MM.1S (cell line): Measurements from ENCODE around the gene SYNGR2.

Source experiments
- EZH2phosphoT487 ChIP-seq: fragments of 300-600 bp; sonication (generic); IDR thresholded peaks from 2 replicates; pipeline ENCODE4 v1.6.1; 2018; ENCODE audit warnings: antibody characterized with exemption, low read length
- TF ChIP-seq, protein P1 (sequence below): fragments of 300-600 bp; sonication (generic); IDR thresholded peaks from 2 replicates; pipeline ENCODE4 v1.5.1; 2016; ENCODE audit warnings: antibody characterized with exemption, low read length, mixed read lengths

DNA sequence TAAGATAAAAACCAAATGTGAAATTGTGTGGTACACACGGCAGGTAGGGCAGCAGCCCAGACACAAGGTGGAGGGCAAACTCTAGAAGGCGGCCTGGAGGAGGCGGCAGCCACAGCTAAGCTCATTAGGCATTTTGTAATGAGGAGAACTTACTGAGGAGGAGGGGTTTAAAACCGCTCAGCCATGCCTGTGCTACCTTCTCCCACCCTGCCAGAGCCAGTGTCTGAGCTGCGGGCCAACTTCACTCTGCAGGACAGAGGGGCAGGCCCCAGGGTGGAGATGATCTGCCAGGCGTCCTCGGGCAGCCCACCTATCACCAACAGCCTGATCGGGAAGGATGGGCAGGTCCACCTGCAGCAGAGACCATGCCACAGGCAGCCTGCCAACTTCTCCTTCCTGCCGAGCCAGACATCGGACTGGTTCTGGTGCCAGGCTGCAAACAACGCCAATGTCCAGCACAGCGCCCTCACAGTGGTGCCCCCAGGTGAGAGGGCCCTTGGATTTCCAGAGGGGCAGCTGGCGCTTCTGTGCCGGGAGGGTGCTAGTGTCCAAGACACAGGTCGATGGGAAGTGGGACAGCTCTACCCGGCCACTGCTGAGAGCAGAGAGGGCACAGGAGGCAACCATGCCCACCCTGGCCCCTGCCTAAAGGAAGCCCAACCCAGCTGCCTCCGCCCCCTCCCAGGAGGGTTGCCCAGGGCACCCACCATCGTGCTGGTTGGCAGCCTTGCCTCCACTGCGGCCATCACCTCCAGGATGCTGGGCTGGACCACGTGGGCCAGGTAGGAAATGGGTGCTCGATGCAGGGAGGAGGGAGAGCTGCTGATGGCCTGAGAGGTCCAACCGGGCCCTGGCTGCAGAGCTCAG is 4.3 kb upstream of the SYNGR2 start:
- TF ChIP-seq, protein P1, sequence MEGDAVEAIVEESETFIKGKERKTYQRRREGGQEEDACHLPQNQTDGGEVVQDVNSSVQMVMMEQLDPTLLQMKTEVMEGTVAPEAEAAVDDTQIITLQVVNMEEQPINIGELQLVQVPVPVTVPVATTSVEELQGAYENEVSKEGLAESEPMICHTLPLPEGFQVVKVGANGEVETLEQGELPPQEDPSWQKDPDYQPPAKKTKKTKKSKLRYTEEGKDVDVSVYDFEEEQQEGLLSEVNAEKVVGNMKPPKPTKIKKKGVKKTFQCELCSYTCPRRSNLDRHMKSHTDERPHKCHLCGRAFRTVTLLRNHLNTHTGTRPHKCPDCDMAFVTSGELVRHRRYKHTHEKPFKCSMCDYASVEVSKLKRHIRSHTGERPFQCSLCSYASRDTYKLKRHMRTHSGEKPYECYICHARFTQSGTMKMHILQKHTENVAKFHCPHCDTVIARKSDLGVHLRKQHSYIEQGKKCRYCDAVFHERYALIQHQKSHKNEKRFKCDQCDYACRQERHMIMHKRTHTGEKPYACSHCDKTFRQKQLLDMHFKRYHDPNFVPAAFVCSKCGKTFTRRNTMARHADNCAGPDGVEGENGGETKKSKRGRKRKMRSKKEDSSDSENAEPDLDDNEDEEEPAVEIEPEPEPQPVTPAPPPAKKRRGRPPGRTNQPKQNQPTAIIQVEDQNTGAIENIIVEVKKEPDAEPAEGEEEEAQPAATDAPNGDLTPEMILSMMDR: no peak
- no peak for TF ChIP-seq EZH2phosphoT487
